CD4-positive, alpha-beta T cell treated with Interleukin-4 for 1 hour (primary cell): ENCODE measurements around the gene SEMA6A.

Experiments used
- DNase-seq, 2 donors: peaks; one replicate each; pipeline ENCODE4 v3.0.0-alpha.2; 2020 to 2022

The SEMA6A gene

DNA sequence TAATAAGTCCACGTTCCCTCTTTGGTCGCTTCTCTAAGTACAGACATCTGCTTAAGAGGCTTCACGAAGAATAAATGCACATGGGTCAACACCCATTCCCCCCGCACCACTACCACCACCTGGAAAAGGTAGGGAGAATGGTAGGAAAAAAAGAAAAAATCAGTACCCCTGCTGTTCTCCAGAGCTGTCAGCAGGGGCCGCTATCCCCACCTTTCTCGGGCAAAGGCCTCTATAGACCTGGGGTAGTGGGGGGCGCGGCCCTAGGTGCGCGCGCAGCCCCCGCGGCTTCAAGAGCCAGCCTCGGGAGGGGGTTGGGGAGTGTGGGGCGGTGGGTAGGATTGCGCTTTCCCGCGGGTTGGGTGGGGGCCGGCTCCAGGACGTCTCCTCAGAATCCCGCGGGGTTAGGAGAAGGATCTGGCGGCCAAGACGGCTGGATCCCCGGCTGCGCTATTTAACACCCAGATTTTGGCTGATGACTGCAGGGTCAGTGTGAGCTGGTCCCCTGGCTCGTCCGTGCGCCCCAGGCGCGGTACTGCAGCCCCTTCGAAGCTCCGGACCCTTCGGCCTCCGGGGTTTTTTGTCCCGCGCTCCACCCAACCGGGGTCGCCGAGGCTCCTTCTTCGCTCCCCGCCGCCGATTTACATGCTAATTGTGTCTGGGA is 1.6 kb upstream of the SEMA6A start:
- peak; percentile 13 to 17 for DNase-seq

DNA sequence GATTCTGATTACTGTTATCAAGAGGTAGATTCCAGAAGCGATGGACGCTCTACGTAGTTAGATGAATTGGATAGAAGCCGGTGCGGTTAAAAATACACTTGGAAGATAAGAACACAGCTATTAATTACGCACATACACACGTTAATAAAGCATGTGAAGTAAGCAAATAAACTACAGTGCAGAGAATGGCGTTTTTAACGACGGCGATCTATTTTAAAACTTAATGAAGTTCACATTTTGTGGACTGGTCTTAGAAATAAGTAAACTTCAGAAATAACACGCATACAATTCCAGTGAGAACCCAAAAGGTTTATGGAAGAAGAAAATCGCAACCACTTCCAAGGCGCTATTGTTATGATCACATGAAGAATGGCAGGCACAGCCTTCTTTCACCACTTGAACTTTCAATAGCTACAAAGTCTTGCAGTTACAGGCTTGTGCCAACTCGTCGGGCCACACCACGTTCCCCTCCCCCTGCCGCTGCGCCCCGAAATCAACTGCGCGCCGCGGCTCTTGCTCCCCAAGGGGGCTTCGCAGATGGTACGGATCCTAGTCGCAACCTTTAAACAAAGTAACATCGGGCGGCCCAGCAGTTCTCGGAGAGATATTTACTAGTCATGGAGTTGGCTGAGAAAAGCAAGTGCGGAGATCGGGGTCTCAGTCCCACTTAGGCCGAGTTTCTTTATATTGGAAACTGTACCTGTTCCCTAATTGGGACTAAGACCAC is 866 bp upstream of the SEMA6A start:
- DNase-seq, result no peak

DNA sequence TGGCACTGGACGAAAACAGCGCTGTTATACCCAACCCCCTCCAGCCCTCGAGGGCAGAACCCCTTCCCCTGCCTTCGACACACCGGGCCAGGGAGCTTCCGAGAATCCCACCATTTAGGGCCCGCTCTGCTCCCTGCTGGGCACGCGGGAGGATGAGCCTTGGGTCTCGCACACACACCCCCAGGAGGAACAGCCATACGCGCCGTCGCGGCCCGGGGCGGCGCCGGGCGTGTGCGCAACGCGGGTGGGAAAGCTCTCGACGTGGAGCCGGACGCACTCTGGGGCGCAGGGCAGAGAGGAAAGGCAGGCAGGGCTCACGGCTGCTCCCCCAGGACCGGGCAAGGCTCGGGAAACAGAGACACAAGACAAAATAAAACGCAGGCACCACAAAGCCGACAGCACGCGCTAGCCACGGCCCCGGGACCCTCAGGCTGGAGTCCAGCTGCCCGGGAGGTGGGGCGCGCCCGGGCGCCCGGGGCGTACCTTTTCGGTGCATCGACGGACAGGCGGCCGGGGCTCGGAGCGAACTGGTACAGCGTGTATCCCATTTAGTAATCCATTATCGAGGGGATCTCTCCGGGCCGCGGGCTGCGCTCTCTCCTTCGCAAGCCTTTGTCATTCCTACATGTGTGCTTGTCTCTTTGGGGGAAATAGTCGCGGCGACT is 789 bp downstream of the SEMA6A start:
- no peak for DNase-seq

DNA sequence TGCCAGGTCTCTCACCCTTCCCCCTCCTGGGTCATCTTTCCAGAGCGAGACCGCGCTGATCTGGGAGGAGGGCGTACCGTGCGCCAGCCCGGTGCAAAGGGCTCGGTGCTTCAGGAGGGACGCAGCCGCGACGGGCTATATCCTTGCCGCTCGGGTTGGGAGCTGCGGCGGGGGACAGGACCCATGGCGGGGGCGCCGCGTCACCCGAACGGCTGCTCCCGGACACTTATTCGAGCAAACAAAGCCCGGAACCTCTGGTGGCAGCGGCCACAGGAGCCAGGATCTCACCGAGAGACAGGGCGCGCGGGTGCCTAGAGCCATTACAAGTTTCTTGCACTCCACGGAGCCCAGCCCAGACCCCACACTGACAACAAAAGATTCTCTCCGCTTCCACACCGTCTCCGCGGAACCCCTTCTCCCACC is 1.3 kb downstream of the SEMA6A start:
- no peak for DNase-seq

DNA sequence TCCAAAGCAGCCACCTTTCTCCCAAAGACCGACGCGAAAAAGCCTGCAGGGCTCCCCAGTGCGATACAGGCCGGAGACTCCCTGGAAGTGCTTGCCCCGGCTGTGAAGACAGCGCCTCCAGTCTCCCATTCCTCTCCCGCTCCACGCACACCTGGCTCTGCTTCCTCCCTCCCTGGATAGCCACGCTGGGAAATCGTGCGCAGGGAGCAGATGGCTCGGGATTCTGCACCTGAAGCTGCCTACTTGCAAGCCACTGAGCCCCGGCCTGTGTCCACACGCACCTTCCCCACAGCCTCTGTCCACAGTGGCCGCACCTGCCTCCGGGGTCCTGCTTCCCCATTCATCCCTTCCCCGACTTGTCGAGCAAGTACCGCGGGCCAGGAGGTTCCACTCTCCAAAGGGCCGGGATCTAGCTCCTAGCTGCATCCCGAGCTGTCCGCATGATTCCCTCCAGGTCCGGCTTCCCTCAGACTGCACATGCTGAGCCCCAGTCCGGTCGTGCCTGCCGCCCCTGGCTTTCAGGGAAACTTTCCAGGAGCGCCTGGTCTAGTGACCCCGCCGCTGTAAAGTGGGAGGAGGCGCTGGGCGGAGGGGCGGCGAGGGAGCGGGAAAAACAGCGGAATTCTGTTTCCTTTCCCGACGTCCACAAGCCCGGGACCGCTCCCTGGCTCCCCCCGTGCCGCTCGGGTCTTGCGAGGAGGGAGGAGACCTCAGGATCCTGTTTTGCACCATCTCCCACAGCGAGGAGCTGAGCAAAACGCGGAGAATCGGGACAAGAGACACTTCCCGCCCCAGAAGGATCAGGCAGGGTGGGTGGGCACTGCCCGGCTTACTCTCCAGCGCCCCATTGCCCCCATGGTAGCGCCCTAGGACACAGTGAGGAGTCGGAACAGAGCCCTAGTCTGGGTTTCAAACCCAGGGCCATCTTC is 2.0 kb downstream of the SEMA6A start:
- DNase-seq, result no peak

DNA sequence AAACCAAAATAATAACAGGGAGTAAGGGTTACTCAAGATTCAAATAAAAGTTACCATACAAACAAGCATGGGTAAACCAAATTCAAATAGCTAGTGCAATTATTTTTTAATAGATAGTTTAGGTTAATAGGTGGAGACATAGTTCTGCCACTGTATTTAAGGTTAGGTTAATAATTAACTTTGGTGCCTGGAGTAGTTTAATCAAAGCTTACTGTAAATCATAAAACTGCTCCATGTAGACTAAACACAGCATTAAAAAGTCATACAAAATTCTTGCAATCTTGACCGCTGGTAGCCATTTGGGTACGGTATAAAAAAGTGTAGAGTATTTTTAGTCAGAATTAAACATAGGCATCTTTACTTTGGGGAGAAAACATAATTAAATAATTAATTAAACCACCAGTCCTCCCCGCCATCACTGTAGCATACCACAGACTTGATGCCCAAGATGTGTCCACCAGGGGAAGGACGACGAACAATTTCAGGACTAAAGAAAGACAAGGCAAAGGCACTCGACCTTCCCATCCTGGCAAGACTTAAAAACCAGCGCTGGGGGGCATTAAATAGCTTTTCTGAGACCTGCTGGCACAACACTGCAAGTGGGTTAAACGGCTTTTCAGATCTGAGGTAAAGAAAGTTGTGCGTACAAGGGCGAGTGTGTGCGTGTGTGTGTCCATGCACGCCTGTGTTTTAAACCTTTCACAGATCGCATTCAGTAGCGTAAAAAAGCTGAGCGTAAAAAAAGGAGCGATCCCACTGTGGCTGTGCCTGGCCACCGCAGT is 2.9 kb downstream of the SEMA6A start:
- no peak for DNase-seq

DNA sequence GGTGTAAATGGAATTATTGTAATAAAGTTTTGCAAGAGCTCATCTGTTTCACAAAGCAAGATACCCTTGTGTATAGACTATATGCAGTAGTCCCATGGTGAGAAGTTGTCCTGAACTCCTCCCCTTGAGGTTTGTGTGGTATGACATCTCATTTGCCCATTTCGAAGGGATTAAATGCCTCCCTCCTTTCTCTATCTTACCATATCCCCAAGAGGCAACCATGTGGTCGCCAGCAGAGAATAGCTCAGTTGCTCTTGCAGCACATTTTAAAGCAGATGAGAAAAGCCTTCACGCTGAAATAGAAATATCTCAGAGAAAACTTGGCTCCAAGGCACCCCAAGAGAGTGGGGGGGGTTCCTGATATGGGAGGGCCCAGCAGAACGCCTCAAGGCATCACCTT is 4.6 kb downstream of the SEMA6A start:
- no peak for DNase-seq

DNA sequence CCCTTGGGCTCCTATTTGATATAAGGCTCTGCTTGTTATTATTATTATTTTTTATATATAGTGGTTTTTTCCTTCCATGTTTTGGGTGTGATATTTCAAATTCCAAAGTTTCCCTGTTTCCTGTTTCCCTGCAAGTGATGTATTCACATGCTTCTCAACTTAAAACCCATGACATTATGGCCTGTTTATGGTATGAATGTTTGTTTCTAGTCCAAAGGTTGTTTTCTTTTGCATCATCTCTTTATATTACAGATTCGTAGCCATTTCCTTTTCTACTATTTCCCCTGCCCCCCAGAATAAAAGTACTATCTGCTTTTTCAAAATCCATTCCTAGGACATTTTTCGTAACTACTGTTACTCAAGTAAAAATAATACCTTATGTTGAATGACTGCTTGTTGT is 7.5 kb downstream of the SEMA6A start:
- no peak for DNase-seq

DNA sequence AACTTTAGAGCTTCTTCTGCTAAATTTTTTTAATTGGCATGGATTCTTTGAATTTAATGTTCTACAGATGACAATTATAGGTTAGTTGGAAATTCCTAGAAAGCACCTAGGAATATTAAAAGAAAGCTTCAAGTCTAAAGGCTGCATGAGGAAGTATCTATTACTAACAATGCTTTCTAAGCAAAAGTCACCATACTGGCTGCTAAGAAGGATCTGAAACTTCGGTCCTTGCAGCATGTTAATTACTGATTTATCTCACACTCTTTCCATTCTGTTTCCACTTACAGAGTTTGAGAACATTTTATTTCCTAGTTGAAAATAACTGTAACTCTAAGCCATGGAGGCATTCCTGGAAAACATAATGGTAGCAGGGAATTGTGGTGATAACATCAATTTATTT is 8.4 kb downstream of the SEMA6A start:
- DNase-seq, result no peak

DNA sequence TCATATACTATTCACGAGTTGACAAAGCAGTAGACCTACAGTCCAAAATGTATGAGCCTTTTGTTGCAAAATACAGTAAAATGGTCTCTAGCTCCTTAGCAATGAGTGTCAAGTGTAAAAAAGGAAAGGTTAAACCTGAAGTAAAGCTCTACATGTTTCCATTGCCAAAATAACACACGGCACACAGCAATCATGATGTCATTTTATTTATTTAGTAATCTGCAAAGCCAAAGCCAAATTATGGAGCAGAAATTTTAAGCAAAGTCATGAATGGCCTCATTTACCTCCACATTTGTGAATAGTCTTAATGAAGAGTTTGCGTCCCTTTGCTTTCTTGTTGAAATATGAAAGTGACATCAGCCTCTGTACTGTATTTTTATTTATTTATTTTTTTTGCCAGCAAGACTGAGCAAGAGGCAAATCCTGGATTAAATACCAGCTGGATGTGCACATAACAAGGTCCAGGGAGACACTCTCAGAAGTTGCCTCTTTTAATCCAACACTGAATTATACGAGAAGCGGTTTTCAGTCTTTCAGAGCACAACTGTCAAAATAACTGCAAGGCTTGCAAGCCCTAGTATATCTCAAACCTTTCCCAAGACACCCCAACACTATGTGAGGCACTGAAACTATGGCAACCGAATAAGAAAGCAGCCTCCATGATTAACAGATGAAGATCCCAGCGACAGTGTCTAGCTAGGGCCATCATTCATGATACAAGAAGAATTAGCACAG is 9.7 kb downstream of the SEMA6A start:
- DNase-seq, result no peak

DNA sequence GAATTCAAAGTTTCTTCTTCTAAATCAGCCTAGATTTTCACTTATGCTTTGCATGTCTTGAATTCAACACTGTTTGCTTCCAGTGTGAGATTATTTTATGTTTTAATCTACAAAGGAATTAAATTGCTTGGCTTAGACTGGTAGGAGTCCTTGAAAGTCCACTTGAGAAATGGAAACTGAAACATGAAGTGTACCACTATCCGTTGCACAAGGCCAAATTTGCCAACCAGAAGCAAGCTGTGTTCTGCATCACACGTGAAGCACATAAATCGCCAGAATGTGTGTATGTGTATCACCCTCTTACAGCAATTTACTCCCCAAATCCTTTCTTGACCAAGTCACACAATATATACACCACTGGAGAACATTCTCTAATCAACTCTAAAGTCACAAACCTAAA is 10.3 kb downstream of the SEMA6A start:
- DNase-seq, result no peak

DNA sequence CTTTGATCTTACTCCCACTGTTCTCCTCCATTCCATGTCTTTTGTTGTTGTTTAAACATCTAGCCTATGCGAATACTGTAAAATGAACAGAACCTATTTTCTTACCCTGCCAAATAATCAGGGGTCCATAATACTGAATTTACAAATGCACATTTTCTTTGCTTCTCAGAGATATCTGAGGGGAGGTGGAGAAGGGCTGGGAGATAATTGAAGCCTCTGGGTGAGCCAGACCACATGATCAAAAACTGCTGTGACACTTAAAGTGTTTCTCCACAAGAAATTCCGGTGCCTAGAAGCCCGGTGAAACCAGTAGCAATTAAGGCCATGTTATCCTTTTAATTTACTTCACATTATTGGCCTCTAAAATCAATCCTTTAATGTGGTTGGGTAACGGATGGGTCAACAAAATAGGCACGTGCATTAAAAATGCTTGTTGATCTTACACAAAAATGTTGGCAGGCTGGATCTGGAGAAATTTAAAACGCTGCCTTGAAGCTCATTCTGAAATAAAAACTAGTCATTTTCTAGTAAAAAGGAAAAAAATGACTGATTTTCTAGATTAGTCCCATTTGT is 10.8 kb downstream of the SEMA6A start:
- DNase-seq, result no peak

DNA sequence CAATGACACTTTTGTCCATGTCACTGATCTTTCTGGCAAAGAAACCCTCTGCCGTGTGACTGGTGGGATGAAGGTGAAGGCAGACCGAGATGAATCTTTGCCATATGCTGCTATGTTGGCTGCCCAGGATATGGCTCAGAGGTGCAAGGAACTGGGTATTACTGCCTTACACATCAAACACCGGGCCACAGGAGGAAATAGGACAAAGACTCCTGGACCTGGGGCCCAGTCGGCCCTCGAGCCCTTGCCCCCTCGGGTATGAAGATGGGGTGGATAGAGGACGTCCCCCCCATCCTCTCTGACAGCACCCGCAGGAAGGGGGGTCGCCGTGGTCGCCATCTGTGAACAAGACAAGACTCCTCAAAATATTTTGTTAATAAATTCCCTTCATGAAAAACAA is 12.0 kb downstream of the SEMA6A start:
- DNase-seq, result no peak

DNA sequence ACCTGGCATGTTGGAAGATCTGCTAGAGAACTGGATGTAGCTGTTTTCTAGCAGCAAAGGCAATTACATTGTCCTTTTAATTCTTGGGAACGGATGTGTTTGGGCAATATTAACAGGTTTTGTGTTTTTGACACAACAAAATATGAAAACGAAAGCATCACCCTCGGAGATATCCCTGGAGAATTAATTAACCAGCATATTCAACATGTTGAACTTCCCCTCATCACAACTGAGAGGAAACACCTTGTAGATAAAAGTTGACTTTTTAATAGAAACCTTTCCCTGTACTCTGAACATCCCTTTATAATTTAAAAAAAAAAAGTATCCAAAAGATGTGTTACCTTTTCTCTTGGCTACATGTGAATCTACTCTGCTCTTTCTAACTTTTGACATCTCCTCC is 13.0 kb downstream of the SEMA6A start:
- DNase-seq, result no peak

DNA sequence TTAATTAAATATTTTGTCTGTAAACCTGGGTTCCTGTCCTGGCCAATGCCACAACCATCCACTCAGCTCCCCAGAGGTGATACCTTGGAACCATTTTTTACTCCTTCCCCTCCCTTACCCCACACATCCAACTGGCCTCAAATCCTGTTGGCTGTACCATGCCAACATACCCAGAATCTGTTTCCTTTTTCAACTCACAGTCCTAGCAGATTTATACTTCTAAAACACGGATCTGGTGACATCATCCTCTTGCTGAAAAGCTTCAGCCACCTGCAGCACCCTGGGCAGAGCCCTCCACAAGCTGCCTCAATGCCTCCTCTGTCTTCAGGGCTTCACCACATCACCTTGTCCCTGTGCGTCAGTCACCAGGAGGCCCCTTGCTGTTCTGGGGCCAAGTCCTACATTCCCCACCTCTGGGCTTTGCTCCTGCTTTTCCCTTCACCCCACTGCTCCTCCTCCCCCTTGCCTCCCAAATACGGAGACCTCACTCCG is 14.9 kb downstream of the SEMA6A start:
- no peak for DNase-seq

DNA sequence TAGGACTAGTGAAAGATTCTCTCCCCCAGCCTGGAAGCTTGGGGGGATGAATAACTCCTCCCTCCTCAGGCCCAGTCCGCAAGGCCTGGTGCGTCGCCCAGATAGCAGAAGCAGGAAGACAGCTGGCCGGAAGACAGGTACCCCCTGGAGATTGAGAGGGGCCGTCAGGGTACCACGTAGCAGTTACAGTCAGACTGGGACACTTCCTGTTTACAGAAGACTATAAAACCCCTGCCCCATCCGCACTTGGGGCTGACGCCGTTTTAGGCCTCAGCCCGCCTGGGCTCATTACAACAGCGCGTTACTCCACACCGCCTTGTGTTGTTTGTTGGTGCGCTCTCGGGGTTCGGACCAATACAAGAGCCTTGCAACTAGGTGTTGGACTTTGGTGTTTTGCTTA is 15.4 kb downstream of the SEMA6A start:
- no peak for DNase-seq

DNA sequence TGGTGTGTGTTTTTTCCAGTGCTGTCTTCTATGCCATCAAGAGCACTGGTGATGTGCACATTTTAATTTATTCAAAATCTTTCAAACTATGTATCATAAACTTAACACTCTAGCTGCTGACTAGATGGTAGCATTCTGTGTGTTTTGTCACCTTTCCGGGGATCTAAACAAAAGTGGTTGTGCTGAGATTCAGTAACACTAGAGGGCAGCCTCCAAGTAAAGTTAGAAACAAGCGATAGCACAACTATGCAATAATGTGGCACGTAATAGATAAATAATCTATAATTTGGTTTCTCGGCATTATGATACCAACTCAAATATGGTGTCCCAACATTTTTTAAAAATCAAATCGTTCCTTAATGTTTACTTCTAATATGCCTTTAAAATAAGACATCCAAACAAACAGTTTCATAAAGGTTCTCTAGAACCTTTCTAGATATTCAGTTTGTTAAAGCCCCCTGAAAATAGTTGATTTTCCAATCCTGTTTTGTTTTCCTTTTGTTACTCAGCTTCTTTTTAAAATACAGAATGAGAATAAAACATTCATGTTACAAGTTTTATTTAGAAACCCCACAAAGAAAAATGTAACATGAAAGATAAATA is 16.9 kb downstream of the SEMA6A start:
- DNase-seq, result no peak

DNA sequence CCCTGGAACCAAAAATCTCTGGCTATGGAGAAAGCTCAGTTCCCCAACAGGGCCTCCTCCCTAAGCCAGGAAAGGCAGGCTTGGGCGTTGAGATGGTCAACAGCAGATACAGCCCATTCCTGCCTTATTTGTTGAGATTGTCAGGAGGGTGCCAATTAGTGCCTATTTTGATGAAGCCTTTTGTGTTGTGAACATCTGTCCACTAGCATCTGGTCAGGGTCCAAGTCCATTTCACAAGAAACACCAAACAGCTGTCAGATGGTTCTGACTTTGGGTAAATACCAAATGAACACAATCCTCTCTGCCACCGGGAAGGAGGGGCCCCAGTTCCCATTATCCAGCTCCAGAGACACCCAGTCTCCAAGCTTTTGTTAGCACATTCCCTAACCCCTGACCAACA is 19.9 kb downstream of the SEMA6A start:
- DNase-seq, result no peak

DNA sequence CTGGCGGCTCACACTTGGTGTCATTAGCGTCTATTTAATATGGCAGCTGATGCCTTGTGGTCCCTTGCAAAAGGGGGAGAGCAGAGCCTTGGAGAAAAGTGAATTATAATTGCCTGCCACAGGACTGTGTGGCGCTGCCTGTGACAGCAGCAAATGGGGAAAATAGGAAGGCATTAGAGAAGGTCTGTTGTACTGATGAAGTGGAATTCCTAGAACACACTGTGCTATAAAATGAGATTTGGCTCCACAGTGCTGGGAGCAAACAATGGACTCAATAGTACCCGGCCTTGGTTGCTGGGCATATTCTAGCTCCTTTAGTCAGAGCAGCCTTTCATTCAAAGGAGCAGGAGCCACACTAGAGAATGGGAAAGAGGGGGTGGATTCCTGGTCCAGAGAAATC is 21.3 kb downstream of the SEMA6A start:
- DNase-seq, result no peak

DNA sequence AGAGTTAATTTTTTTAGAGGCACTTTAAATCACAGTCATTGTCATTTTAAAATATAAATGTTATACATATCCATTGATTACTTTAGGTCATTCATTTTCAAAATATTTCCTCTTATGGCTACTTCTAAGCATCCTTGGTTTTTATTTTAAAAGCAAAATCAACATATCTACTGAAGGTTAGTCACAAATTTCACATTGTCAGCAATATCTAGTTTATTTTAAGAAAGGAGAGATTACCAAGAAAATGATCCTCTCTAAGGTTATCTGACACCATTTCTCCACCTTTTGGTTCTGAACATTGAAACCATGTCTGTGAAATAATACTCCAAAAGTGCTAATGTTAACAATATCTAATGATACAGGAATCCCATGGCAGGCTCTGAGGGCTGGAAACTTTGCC is 24.5 kb downstream of the SEMA6A start:
- DNase-seq, result no peak

DNA sequence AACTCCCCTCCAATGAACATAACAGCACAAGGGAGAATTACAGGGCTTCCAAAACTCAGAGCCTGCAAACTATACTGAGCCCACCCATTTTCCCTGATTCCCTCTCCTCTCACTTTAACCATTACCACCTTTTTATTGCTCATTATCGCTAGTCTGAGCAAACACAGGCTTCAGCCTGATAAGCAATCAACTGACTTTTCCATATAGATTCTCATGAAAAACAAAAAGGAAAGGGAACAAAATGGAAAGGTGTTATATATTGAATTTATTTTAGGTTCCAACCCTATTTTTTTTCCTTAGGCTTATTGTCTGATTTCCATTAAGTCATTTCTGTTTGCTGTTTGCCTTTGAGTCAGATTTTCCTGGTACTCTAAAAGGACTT is 27.9 kb downstream of the SEMA6A start:
- no peak for DNase-seq
